Smooth muscle cell (in vitro differentiated cells): ENCODE results near the gene PTH2R. TPM values are rescaled to one million over a fixed set of nuclear protein-coding genes. Genes with fewer than 3 reads are reported as not detected.
A peak's percentile ranks its signal among the peaks of the same experiment; 100 is the strongest.

Experiments
- DNase-seq: peaks from one replicate; lab custom pipeline; 2025; ENCODE audit not compliant: unreplicated experiment; lab: John Stamatoyannopoulos, UW
- H2AFZ ChIP-seq: fragments of 200-600 bp; sonication (generic); 2 replicates; pipeline ENCODE4 v1.6.0; 2016; ENCODE audit warnings: antibody characterized with exemption, low read depth, mild to moderate bottlenecking
- H3F3A ChIP-seq: fragments of 200-600 bp; sonication (generic); 2 replicates; pipeline ENCODE4 v1.6.0; 2017; ENCODE audit warnings: antibody characterized with exemption, low read depth
- H3K27ac ChIP-seq: fragments of 200-600 bp; sonication (generic); 2 replicates; pipeline ENCODE4 v1.5.1; 2016; ENCODE audit warnings: low read depth, mild to moderate bottlenecking
- H3K27me3 ChIP-seq: fragments of 200-600 bp; sonication (generic); 2 replicates; pipeline ENCODE4 v1.6.1; 2016; ENCODE audit warnings: low read depth, mild to moderate bottlenecking
- H3K36me3 ChIP-seq: fragments of 200-600 bp; sonication (generic); 2 replicates; pipeline ENCODE4 v1.5.1; 2016; ENCODE audit warnings: low read depth
- H3K4me1 ChIP-seq: fragments of 200-600 bp; sonication (generic); 2 replicates; pipeline ENCODE4 v1.5.1; 2016; ENCODE audit warnings: low read depth
- H3K4me2 ChIP-seq: fragments of 200-600 bp; sonication (generic); 2 replicates; pipeline ENCODE4 v1.6.0; 2016; ENCODE audit warnings: mild to moderate bottlenecking
- H3K4me3 ChIP-seq: fragments of 200-600 bp; sonication (generic); 2 replicates; pipeline ENCODE4 v1.5.1; 2016; ENCODE audit warnings: mild to moderate bottlenecking
- H3K79me2 ChIP-seq: fragments of 200-600 bp; sonication (generic); 2 replicates; pipeline ENCODE4 v1.6.0; 2016; ENCODE audit warnings: low read depth, mild to moderate bottlenecking
- H3K9ac ChIP-seq: fragments of 200-600 bp; sonication (generic); 2 replicates; pipeline ENCODE4 v1.6.0; 2016; ENCODE audit warnings: low read depth
- H3K9me3 ChIP-seq: fragments of 200-600 bp; sonication (generic); replicated peaks from 2 replicates; pipeline ENCODE4 v1.5.1; 2016; ENCODE audit warnings: low read depth
- H4K20me1 ChIP-seq: fragments of 200-600 bp; sonication (generic); 2 replicates; pipeline ENCODE4 v1.6.0; 2016; ENCODE audit warnings: low read depth
- WGBS: methylation state at CpG from one replicate; pipeline ENCODE4 v1.1.7; 2016; ENCODE audit warnings: low lambda C conversion rate; 5-methylcytosine and 5-hydroxymethylcytosine counted together
- polyA plus RNA-seq: library from polyadenylated mRNA; unstranded; fragments of >200 nt; fragmentation: Nextera tagmentation; extraction: Ambion mirVana; gene quantifications from 2 replicates; pipeline ENCODE4 v1.2.1, GENCODE V29; 2016
- total RNA-seq: library from RNA; depleted of rRNA; stranded (reverse); fragments of >200 nt; gene quantifications from 2 replicates; pipeline ENCODE4 v1.2.3, GENCODE V29; 2014
- TF ChIP-seq, protein P1 (sequence below): fragments of 200-600 bp; sonication (generic); IDR thresholded peaks from 2 replicates; pipeline ENCODE4 v1.5.1; 2017; ENCODE audit warnings: borderline replicate concordance, mild to moderate bottlenecking, antibody characterized with exemption; ENCODE audit not compliant: insufficient read depth, poor library complexity, severe bottlenecking

Gene PTH2R
- total and polyA plus RNA-seq, 2 experiments from 2014 or later: not detected

GRCh38 chr2:208466151-208466919 lies 59.7 kb downstream of the PTH2R start:
- Histone ChIP-seq H3K27ac (no peak overlapping the region), H4K20me1 (no peaks in the 10 kb centered on the region), H3K36me3 (no peaks in the 10 kb centered on the region), H3K4me3 (no peak overlapping the region), H3K9ac (no peak overlapping the region), H3K79me2 (no peaks in the 10 kb centered on the region), H3K4me2 (no peak overlapping the region), H3K27me3 (no peaks in the 10 kb centered on the region), H3F3A (no peaks in the 10 kb centered on the region), H3K9me3 (no peaks in the 10 kb centered on the region), H2AFZ (no peak overlapping the region), H3K4me1 (no peaks in the 10 kb centered on the region)
- WGBS: 34% methylated on average over 6 of the region's 6 CpGs
- TF ChIP-seq, protein P1, sequence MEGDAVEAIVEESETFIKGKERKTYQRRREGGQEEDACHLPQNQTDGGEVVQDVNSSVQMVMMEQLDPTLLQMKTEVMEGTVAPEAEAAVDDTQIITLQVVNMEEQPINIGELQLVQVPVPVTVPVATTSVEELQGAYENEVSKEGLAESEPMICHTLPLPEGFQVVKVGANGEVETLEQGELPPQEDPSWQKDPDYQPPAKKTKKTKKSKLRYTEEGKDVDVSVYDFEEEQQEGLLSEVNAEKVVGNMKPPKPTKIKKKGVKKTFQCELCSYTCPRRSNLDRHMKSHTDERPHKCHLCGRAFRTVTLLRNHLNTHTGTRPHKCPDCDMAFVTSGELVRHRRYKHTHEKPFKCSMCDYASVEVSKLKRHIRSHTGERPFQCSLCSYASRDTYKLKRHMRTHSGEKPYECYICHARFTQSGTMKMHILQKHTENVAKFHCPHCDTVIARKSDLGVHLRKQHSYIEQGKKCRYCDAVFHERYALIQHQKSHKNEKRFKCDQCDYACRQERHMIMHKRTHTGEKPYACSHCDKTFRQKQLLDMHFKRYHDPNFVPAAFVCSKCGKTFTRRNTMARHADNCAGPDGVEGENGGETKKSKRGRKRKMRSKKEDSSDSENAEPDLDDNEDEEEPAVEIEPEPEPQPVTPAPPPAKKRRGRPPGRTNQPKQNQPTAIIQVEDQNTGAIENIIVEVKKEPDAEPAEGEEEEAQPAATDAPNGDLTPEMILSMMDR: peak; percentile 71
- DNase-seq: no peak

DNA sequence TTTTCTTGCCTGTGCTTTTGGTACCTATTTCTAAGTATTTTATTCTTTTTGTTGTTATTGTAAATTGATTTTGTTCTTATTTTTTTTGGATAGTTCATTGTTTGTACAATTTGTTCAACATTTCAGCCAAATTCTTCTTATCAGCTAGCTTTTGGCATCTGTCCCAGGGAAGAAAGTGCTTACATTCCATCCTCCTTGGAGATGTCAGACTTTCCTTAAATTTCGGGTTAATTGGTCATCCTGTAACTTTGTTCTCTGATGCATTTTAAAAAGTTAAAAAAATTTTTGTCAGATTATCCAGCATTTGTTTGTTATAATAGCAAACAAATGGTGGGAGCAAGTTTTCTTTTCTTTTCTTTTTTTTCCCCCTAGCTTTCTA lies 60.3 kb downstream of the PTH2R start:
- Histone ChIP-seq H3F3A (no peaks in the 10 kb centered on the region), H3K4me3 (no peak overlapping the region), H3K79me2 (no peaks in the 10 kb centered on the region), H4K20me1 (no peaks in the 10 kb centered on the region), H3K9ac (no peak overlapping the region), H3K27ac (no peak overlapping the region), H3K27me3 (no peaks in the 10 kb centered on the region), H3K9me3 (no peaks in the 10 kb centered on the region), H3K4me1 (no peaks in the 10 kb centered on the region), H2AFZ (no peak overlapping the region), H3K36me3 (no peaks in the 10 kb centered on the region), H3K4me2 (no peak overlapping the region)
- TF ChIP-seq, protein P1: no peak
- DNase-seq: no peak
- 88% methylated on average over 1 of the region's 1 CpG for WGBS

DNA sequence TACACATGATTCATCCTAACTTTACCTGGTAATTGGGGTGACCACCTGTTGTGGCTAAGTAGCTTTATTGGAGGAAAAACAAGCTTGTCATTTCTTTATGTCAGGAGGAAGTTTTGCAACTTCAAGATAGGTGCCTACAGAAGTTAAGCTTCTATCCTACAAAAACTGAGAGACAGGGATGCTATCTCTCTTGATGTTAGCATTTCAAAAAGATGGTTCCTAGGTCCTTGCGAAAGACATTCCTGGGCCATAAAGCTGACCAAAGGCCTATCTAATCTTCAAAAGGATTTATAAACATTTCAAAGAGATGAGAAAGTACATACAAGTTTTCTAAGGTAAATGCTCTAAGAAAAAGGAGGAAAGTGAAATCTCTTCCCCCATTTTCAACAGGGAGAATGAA lies 61.0 kb downstream of the PTH2R start:
- no peaks in the 10 kb centered on the region for H4K20me1 ChIP-seq
- DNase-seq: no peak
- 46% methylated on average over 1 of the region's 1 CpG for WGBS
- no peaks in the 10 kb centered on the region for H3K4me1 ChIP-seq
- no peaks in the 10 kb centered on the region for H3K27me3 ChIP-seq
- TF ChIP-seq, protein P1: no peak
- no peaks in the 10 kb centered on the region for H3K9me3 ChIP-seq
- H3K4me2 ChIP-seq: no peak overlapping the region
- no peaks in the 10 kb centered on the region for H3K36me3 ChIP-seq
- no peaks in the 10 kb centered on the region for H3K79me2 ChIP-seq
- H3K27ac ChIP-seq: no peak overlapping the region
- no peak overlapping the region for H3K4me3 ChIP-seq
- no peaks in the 10 kb centered on the region for H3F3A ChIP-seq
- H3K9ac ChIP-seq: no peak overlapping the region
- H2AFZ ChIP-seq: no peak overlapping the region

GRCh38 chr2:208477741-208478140 lies 71.1 kb downstream of the PTH2R start:
- Histone ChIP-seq H3K79me2 (no peaks in the 10 kb centered on the region), H2AFZ (no peak overlapping the region), H3K4me3 (no peak overlapping the region), H3K27me3 (no peaks in the 10 kb centered on the region), H3K9ac (no peak overlapping the region), H3K9me3 (no peaks in the 10 kb centered on the region), H3K27ac (no peak overlapping the region), H3K4me1 (no peaks in the 10 kb centered on the region), H4K20me1 (no peaks in the 10 kb centered on the region), H3F3A (no peaks in the 10 kb centered on the region), H3K36me3 (no peaks in the 10 kb centered on the region), H3K4me2 (no peak overlapping the region)
- TF ChIP-seq, protein P1: no peak
- DNase-seq: no peak
